Right lobe of liver (tissue), 6 donors: Measurements from ENCODE around the gene TACR1. TPM values are rescaled to one million over a fixed set of nuclear protein-coding genes. Genes with fewer than 3 reads are reported as not detected.
A peak's percentile ranks its signal among the peaks of the same experiment; 100 is the strongest.
"Not testable (repeated sequence)": the region's sequence is repeated elsewhere in the genome, so short reads cannot be mapped to it uniquely, and the experiment has no call there.

Experiments used
- ATAC-seq, 4 donors: fragments of 200-7000 bp; cut with Tn5 transposase; one replicate each; pipeline ENCODE4 v1.9.1; 2020; ENCODE audit warnings: mild to moderate bottlenecking in 4 of 4, moderate library complexity in 4 of 4
- DNase-seq, 3 donors: peaks; one replicate each; pipeline ENCODE4 v3.0.0-alpha.2; 2020
- H3K27ac ChIP-seq, 3 donors: fragments of 200-600 bp; one replicate each; pipeline ENCODE4 v1.8.0; 2022
- H3K27me3 ChIP-seq, 2 donors: fragments of 200-600 bp; one replicate each; pipeline ENCODE4 v1.8.0; 2022
- H3K36me3 ChIP-seq, 4 donors: fragments of 200-600 bp; sonication (generic) in 1 of 4; one replicate each; pipeline versions ENCODE4 v1.5.1 to v1.8.0; 2017 to 2022; ENCODE audit warnings: control low read depth in 1 of 4
- H3K4me1 ChIP-seq, 4 donors: fragments of 200-600 bp; sonication (generic) in 1 of 4; one replicate each; pipeline versions ENCODE4 v1.5.1 to v1.8.0; 2017 to 2022; ENCODE audit warnings: control low read depth in 1 of 4
- H3K4me3 ChIP-seq, 3 donors: fragments of 200-600 bp; one replicate each; pipeline ENCODE4 v1.8.0; 2022
- H3K9me3 ChIP-seq, 4 donors: fragments of 200-600 bp; sonication (generic) in 1 of 4; one replicate each; pipeline versions ENCODE4 v1.5.1 to v1.8.0; 2017 to 2022; ENCODE audit warnings: control low read depth in 1 of 4
- CTCF ChIP-seq, 4 donors: fragments of 200-600 bp in 3 of 4; fragments of 450-650 bp in 1 of 4; IDR thresholded peaks; one replicate each; pipeline versions ENCODE4 v1.5.1 to v1.8.0; 2016 to 2022; ENCODE audit warnings: antibody characterized with exemption in 4 of 4, mild to moderate bottlenecking in 2 of 4
- POLR2A ChIP-seq: fragments of 450-650 bp; IDR thresholded peaks from one replicate; pipeline ENCODE4 v1.6.1; 2017; ENCODE audit warnings: antibody characterized with exemption, mild to moderate bottlenecking
- WGBS: methylation state at CpG from one replicate; pipeline ENCODE4 v1.1.6; 2018; ENCODE audit warnings: low coverage, low lambda C conversion rate; ENCODE audit not compliant: insufficient coverage; ENCODE audit errors: missing lambda C conversion rate; 5-methylcytosine and 5-hydroxymethylcytosine counted together
- intact Hi-C, 2 donors: fragments of 100-400 bp; cut with DNase I; formaldehyde crosslinking; loops; one replicate each; pipeline versions ENCODE4 v1.11.2 to v1.14.1; 2022
- long read RNA-seq: library from polyadenylated mRNA; unstranded; transcript quantifications from one replicate; pipeline ENCODE4 v2.0.0, GENCODE V29; 2019
- total RNA-seq, 6 experiments: library from RNA; depleted of rRNA in 2 of 6; stranded (reverse); fragments of >200 nt in 2 of 6; fragmentation: NEBNext Ultra II Directional in 3 of 6; extraction: Animal tissue kit (Norgen Biotek cat#: 25700) in 3 of 6; gene quantifications; one replicate each; pipeline versions ENCODE4 v1.1.0 to v1.2.4, GENCODE V29; 2016 to 2023
- donor health status: DM: no; HTN: yes; CAD: no.
- donor health status: DM: no; HTN: no; CAD: no.
- donor health status: DM: no; HTN: no; CAD: no.
- donor health status: DM: no; HTN: yes; CAD: no.
- donor health status: DM: no; HTN: yes; CAD: no.

TACR1 gene
- not detected for total RNA-seq
- long read RNA-seq: 0 reads

DNA sequence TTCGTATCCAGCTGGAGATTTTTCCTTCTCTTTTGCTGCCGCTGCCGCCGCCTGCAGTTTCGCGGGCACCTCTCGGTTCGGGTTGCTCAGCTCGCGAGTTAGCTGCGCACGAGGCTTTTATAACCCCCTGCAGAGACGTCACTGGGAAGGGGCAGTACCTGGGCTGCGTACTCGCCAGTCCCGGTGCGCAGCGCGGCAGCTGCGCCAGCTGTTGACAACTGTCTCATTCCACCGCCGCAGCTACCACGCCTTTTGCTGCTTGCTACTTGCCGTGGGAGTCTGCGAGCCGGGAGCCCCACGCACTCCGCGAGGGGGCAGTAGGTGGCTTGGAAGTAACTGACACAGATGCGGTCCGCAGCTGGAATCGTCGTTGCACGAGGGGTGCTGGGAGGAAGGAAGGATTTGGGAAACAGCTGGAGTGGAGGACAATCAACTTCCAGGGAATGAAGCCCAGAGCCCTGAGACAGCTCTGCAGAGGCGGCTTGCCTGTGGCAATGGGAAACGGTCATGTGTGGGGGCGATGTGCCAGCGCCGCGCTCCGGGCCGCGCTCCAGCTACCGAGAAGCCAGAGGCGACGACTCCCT lies at the start of gene TACR1:
TSS of gene TACR1 (minus strand) at position 93 of the 584 bp plus-strand sequence. CDS start 586 bp downstream, outside the sequence.
- ATAC-seq (peak; percentile 71 to 80 (median 78)), DNase-seq (peak; percentile 62 to 79 (median 67))
- intact Hi-C loops: no loop called here
- H3K27me3 ChIP-seq: peaks cover 7 to 24% of the 10 kb centered on the region in 2 donors
- no peak within 1 kb of the TSS for H3K27ac ChIP-seq
- H3K9me3 ChIP-seq: no peaks in the 10 kb centered on the region
- no peaks in the 10 kb centered on the region for H3K36me3 ChIP-seq
- peak within 1 kb of the TSS; percentile 19 to 42 (median 20) for H3K4me3 ChIP-seq
- TF ChIP-seq POLR2A (no peak), CTCF (IDR thresholded peaks at IDR 0.05) (peak; percentile 4 to 58 (median 46))
- 4% methylated on average over 20 of the region's 46 CpGs for WGBS
- peaks cover 0 to 16% (median 7%) of the 10 kb centered on the region in 4 donors for H3K4me1 ChIP-seq

DNA sequence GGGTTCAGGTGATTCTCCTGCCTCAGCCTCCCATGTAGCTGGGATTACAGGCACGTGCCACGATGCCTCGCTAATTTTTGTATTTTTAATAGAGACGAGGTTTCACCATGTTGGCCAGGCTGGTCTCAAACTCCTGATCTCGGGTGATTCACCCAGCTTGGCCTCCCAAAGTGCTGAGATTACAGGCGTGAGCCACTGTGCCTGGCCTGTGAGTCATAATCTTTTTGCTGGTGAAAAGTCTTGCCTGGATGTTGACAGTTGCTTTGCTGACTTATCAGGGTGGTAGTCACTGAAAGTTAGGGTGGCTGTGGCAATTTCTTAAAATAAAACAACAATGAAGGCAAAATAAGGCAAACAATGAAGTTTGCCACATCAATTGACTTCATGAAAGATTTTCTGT lies 49.3 kb upstream of the TACR1 start:
- H3K27ac ChIP-seq, H3K27me3 ChIP-seq, H3K4me3 ChIP-seq, intact Hi-C loops, DNase-seq, H3K9me3 ChIP-seq, ATAC-seq, H3K4me1 ChIP-seq, H3K36me3 ChIP-seq: not testable (repeated sequence)
- 93% methylated on average over 5 of the region's 6 CpGs for WGBS

DNA sequence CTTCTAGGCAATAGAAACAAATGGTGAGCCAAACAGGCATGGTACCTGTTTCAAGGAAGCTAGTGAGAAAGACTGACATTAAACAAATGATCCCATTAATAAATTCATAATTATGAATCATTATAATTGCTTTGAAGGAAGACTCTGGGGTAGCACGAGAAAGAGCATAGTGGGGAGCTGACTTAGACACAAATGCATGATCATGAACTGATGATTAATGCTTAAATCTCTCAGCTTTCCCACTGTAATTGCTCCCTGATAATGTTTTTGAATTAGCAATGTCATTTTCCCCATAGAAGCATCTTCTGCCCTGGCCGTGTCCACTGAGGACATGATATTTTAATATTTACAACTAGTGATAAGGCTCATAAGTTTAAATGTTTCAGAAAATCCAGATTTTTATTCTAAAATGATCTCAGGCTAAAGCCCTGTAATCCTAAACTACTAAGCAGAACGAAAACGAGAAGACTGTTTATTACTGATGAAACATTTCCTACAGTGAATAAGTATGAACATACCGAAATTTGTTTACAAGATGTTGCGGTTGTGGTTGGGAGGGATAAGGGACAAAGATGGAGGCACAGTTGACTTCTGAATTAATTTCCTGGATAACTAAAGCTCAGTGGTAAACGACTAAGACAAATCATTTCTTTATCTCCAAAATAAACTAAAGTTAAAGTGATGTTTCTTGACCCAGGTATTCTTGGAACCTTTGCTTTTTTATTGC lies 47.3 kb upstream of the TACR1 start:
- no peak for ATAC-seq
- TF ChIP-seq POLR2A (no peak), CTCF (IDR thresholded peaks at IDR 0.05) (no peak)
- WGBS: 69% methylated on average over 7 of the region's 7 CpGs
- Histone ChIP-seq H3K4me3 (no peak overlapping the region), H3K27ac (no peak overlapping the region), H3K9me3 (no peaks in the 10 kb centered on the region), H3K4me1 (no peaks in the 10 kb centered on the region), H3K36me3 (no peaks in the 10 kb centered on the region), H3K27me3 (no peaks in the 10 kb centered on the region)
- DNase-seq: no peak
- intact Hi-C loops: no loop called here

DNA sequence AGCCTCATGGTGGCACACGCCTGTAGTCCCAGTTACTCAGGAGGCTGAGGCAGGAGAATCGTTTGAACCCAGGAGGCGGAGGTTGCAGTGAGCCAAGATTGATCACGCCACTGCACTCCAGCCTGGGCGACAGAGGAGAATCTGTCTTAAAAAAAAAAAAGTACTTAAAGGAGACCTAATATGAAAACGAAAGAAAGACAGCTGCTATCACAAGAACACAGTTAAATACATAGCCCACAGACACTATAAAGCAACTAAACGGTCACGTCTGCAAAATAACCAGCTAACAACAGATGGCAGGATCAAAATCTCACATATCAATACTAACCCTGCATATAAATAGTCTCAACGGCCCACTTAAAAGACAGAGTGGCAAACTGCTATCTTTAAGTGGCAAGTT lies 43.9 kb upstream of the TACR1 start:
- 77% methylated on average over 8 of the region's 9 CpGs for WGBS
- ATAC-seq: no peak
- H3K27ac ChIP-seq: no peak overlapping the region

More for the DNA sequence above, 43.9 kb upstream of the TACR1 start:
- Histone ChIP-seq H3K4me3 (no peak overlapping the region), H3K9me3 (no peaks in the 10 kb centered on the region), H3K4me1 (no peaks in the 10 kb centered on the region), H3K27me3 (no peaks in the 10 kb centered on the region), H3K36me3 (no peaks in the 10 kb centered on the region)
- intact Hi-C loops: no loop called here
- no peak for DNase-seq
- TF ChIP-seq POLR2A: no peak
- TF ChIP-seq CTCF (IDR thresholded peaks at IDR 0.05): no peak
